Peyer's patch (tissue), 4 donors: ENCODE results near the gene NPHP1.

Experiments
- CTCF ChIP-seq, 6 experiments: fragments of 450-650 bp in 4 of 6; fragments of 200-600 bp in 2 of 6; sonication (generic) in 1 of 6; IDR thresholded peaks; one replicate each; pipeline ENCODE4 v1.5.1; 2017 to 2019; ENCODE audit warnings: antibody characterized with exemption in 6 of 6, mild to moderate bottlenecking in 3 of 6, moderate library complexity in 1 of 6
- POLR2A ChIP-seq, 2 donors: fragments of 450-650 bp; IDR thresholded peaks; one replicate each; pipeline ENCODE4 v1.5.1; 2017; ENCODE audit warnings: antibody characterized with exemption in 2 of 2, mild to moderate bottlenecking in 2 of 2, moderate library complexity in 2 of 2

- TF ChIP-seq CTCF (IDR thresholded peaks at IDR 0.05) (no peak), POLR2A (IDR thresholded peaks at IDR 0.05) (no peak)
Measured at GRCh38 chr2:110105183-110105582, 99.6 kb downstream of the NPHP1 start.
